GM23338 (cell line): ENCODE data around the gene SERINC5.
"Not testable (repeated sequence)": the region's sequence is repeated elsewhere in the genome, so short reads cannot be mapped to it uniquely, and the experiment has no call there.

Experiments
- CTCF ChIP-seq, 2 experiments: fragments of 200-600 bp in 1 of 2; sonication (generic) in 1 of 2; conservative IDR thresholded peaks; 2 replicates each; pipeline versions ENCODE4 v1.5.1 to v1.6.1; 2016 to 2017; ENCODE audit warnings: antibody characterized with exemption in 2 of 2, low read depth in 2 of 2, mild to moderate bottlenecking in 2 of 2, moderate library complexity in 1 of 2
- EZH2 ChIP-seq: fragments of 200-600 bp; sonication (generic); IDR thresholded peaks from one replicate; pipeline ENCODE4 v1.8.0; 2017; ENCODE audit warnings: antibody characterized with exemption, mild to moderate bottlenecking, low read depth; ENCODE audit not compliant: unreplicated experiment
- EZH2phosphoT487 ChIP-seq: fragments of 200-600 bp; sonication (generic); IDR thresholded peaks from one replicate; pipeline ENCODE4 v1.8.1; 2018; ENCODE audit warnings: antibody characterized with exemption; ENCODE audit not compliant: unreplicated experiment
- JUNB ChIP-seq: IDR thresholded peaks from one replicate; pipeline ENCODE4 v1.6.1; 2016; ENCODE audit warnings: antibody characterized with exemption; ENCODE audit not compliant: unreplicated experiment
- POLR2AphosphoS5 ChIP-seq: IDR thresholded peaks from 2 replicates; pipeline ENCODE4 v1.6.1; 2016; ENCODE audit warnings: antibody characterized with exemption, low read depth
- REST ChIP-seq: IDR thresholded peaks from one replicate; pipeline ENCODE4 v1.6.1; 2018; ENCODE audit warnings: antibody characterized with exemption; ENCODE audit not compliant: unreplicated experiment
- ZNF114 ChIP-seq: fragments of 250-450 bp; sonication (Bioruptor Pico); IDR thresholded peaks from 2 replicates; pipeline ENCODE4 v1.5.0; 2020; ENCODE audit warnings: mild to moderate bottlenecking, moderate library complexity
- ZNF462 ChIP-seq: fragments of 250-450 bp; sonication (Bioruptor Pico); IDR thresholded peaks from 2 replicates; pipeline ENCODE4 v1.5.0; 2020; ENCODE audit warnings: mild to moderate bottlenecking, moderate library complexity

GRCh38 chr5:80136798-80137197, 119.0 kb downstream of the SERINC5 start:
- TF ChIP-seq EZH2phosphoT487; CTCF (conservative IDR thresholded peaks at IDR 0.05; ENCODE audit: low read depth in 2 of 2); JUNB; EZH2; ZNF114 (CRISPR knock-in tag); ZNF462 (CRISPR knock-in tag); REST: not testable (repeated sequence)
- TF ChIP-seq POLR2AphosphoS5, result peak; percentile 14; the same call in 1 of the 2 replicates
